PC-9 (cell line): ENCODE measurements around the gene PCYT2.

Source experiments
- EZH2 ChIP-seq: fragments of 200-600 bp; sonication (generic); IDR thresholded peaks from 2 replicates; pipeline ENCODE4 v1.8.0; 2017; ENCODE audit warnings: antibody characterized with exemption, low read depth
- TF ChIP-seq, protein P1 (sequence below): fragments of 200-600 bp; sonication (generic); conservative IDR thresholded peaks from 2 replicates; pipeline ENCODE4 v1.6.1; 2017; ENCODE audit warnings: mixed run types, antibody characterized with exemption, mild to moderate bottlenecking, moderate library complexity

DNA sequence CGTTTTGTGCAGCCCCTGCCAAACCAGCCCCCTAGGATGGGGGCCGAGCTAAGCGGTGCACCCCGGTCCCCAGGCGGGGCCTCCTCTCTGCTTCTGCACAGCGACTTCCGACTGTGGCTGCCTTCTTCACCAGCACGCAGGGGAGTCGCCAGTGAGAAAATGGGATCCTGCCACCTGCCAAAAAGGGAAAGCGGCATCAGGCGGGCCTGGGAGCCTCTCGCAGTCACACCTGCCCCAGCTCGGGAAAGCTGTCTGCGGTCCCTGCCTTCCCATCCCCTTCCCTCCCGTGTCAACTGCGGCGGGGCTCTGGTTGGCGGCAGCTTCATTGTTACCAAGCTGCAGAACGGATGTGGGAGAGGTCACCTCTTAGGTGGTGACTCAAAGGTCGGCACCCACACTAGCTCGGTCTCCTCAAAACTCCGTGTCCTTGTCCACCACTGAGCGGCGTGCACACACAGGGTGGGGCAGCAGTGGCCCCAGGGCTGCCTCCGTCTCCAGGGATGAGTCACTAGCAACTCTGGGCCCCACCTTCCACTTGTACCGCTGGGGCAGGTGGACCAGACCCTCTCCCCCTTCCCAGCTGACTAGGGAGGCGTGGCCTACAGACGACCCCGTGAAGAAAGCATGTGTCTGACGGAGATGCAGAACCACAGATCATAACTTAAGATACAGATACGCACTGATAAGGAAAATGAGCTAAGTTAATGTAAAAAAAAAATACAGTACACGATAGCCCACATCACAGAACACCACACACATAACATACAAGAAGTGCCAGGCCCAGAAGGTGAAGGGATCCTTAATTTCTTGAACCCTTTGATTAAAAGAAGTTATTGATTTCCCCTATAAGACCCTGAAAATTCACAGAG is 1.5 kb upstream of the PCYT2 start:
- TF ChIP-seq, protein P1, sequence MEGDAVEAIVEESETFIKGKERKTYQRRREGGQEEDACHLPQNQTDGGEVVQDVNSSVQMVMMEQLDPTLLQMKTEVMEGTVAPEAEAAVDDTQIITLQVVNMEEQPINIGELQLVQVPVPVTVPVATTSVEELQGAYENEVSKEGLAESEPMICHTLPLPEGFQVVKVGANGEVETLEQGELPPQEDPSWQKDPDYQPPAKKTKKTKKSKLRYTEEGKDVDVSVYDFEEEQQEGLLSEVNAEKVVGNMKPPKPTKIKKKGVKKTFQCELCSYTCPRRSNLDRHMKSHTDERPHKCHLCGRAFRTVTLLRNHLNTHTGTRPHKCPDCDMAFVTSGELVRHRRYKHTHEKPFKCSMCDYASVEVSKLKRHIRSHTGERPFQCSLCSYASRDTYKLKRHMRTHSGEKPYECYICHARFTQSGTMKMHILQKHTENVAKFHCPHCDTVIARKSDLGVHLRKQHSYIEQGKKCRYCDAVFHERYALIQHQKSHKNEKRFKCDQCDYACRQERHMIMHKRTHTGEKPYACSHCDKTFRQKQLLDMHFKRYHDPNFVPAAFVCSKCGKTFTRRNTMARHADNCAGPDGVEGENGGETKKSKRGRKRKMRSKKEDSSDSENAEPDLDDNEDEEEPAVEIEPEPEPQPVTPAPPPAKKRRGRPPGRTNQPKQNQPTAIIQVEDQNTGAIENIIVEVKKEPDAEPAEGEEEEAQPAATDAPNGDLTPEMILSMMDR, result no peak
- no peak for TF ChIP-seq EZH2
